UCSD-AML1 (cell line): Measurements from ENCODE around the gene CMC1.
"Not testable (repeated sequence)": the region's sequence is repeated elsewhere in the genome, so short reads cannot be mapped to it uniquely, and the experiment has no call there.

ENCODE experiments used
- DNase-seq: peaks from one replicate; lab custom pipeline; 2025; ENCODE audit not compliant: unreplicated experiment; lab: John Stamatoyannopoulos, UW

The CMC1 gene

GRCh38 chr3:28241221-28242160 is at the start of gene CMC1:
TSS of gene CMC1 (plus strand) at chr3:28241619. CDS start at chr3:28241794, 175 bp downstream.
- peak; percentile 98 for DNase-seq

GRCh38 chr3:28198161-28198560 is 43.3 kb upstream of the CMC1 start:
- DNase-seq = no peak

GRCh38 chr3:28198974-28199373 is 42.4 kb upstream of the CMC1 start:
- DNase-seq = no peak

DNA sequence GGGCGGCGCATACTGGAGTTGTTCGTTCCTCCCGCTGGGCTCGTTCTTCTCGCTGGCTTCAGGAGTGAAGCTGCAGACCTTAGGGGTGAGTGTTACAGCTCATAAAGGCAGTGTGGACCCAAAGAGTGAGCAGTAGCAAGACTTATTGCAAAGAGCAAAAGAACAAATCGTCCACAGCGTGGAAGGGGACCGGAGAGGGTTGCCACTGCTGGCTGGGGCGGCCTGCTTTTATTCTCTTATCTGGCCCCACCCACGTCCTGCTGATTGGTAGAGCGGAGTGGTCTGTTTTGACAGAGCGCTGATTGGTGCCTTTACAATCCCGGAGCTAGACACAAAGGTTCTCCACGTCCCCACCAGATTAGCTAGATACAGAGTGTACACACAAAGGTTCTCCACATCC is 41.8 kb upstream of the CMC1 start:
- not testable (repeated sequence) for DNase-seq

DNA sequence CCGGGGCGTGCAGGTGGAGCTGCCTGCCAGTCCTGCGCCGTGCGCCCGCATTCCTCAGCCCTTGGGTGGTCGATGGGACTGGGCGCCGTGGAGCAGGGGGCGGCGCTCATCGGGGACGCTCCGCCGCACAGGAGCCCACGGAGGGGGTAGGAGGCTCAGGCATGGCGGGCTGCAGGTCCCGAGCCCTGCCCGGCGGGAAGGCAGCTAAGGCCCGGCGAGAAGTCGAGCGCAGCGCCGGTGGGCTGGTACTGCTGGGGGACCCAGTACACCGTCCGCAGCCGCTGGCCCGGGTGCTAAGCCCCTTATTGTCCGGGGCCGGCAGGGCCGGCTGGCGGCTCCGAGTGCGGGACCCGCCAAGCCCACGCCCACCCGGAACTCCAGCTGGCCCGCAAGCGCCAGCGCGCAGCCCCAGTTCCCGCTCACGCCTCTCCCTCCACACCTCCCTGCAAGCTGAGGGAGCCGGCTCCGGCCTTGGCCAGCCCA is 41.0 kb upstream of the CMC1 start:
- DNase-seq = not testable (repeated sequence)

DNA sequence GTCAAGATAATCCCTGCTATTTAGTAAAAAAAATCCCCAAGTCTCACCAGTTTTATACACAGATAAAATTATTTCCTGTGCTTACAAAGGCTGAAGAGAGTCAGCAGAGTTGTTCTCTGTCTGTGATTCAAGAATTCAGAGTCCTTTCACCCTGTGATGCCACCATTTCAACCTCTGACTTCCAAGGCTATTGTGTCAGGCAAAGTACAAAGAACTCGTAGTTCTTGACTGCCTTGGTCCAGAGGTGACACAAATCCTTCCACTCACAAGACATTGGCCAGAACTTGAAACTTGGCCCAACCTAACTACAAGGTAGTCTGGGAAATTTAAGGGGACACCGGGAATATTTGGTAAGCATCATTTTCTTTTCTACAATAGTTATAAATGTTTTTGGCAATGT is 34.9 kb upstream of the CMC1 start:
- DNase-seq = no peak

DNA sequence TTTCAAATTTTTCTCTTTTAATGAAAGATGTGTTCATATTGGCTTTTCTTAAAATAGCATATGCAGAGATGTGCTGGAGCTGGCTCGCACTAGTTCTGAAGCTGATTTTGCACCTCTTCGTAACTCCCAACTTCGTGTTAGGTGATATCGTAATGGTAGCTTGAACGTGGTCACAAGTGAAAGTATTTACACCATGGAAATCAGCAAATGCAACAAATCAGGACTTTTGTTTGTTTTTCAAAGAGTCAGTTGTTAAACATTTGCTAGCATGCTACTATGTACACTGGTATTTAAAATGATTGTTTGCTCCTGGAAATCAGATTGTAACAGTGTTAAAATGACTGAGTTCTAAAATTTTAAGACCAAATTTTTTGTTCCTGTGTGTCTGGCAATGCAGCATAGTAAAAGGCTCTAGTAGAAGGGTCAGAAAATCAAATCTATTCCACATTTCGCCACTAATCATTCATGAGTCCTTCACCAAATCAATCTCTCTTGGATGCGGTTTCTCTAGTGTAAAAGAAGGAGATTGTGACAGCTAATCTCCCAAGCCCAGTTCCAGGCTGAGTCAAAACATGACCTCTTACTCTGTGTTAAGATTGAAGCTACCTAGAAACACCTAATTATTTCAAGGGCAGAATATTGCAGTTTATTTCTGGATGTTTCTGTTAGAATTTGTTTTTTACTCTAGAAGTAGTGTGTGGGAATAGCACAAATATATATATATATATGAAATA is 34.3 kb upstream of the CMC1 start:
- no peak for DNase-seq

GRCh38 chr3:28210968-28211713 is 30.3 kb upstream of the CMC1 start:
- no peak for DNase-seq

- DNase-seq = no peak
These were observed 28.7 kb upstream of the CMC1 start for GRCh38 chr3:28212681-28213080.

DNA sequence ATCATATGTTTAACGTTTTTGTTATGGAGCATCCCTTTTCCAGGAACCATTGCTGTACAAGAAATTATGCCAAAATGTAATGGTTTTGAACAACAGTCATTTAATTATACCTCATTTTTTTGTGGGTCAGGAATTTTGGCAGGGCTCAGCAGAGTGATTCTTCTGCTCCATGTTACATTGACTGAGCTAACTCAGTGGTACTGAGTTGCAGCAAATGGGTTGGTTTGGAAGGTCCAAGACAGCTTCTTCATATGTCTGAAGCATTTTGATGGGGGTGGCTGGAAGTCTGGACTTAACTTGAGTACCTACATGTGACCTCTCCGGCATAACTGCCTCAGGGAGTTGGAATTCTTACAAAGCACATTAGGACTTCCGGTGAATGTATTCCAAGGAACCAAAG is 26.0 kb upstream of the CMC1 start:
- no peak for DNase-seq

GRCh38 chr3:28218071-28218916 is 23.1 kb upstream of the CMC1 start:
- DNase-seq = no peak

- DNase-seq = no peak
These were observed 22.6 kb upstream of the CMC1 start for GRCh38 chr3:28218917-28219198.

DNA sequence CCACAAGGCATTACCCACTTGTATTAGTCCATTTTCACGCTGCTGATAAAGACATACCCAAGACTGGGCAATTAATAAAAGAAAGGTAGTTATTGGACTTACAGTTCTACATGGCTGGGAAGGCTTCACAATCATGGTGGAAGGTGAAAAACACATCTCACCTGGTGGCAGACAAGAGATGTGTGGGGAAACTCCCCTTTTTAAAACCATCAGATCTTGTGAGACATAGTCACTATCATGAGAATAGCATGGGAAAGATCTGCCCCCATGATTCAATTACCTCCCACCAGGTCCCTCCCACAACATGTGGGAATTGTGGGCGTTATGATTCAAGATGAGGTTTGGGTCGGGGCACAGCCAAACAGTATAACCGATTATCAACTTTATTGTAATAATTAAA is 17.0 kb upstream of the CMC1 start:
- no peak for DNase-seq

DNA sequence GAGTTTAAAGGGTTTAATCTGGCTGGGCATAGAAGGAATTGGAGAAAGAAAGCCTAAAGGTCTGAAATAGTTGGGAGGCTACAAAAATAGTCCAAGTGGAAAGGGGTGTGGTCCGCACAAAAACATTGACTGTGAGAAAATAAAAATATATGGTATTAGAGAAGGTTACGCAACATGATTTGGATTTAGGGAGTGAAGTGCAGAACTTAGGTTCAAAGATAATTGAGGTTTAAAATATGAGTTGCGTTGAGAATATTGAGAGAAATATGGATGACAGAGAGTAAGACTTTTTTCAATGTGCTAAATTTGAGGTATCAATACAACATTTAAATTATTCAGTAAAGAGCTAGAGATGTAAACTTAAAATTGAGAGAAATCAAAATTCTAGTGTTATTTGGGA is 15.4 kb upstream of the CMC1 start:
- DNase-seq = no peak

DNA sequence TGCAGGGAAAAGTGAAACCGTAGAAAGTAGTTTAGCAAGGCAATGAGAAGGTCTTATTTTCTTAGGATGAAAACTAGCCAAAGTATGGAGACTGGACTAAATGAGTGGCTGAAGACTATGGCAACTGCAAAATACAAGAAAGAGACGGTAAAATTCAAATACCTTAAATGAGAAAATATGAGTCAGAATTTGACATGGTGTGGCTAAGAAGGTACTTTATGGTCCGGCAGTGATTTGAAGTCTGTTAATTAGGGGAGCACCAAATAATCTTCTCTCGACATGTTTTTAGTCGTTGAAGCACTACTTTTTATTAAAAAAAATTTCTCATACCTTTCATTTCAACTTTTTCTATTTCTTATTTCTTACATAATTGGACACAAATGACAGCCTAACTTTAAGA is 12.8 kb upstream of the CMC1 start:
- no peak for DNase-seq

DNA sequence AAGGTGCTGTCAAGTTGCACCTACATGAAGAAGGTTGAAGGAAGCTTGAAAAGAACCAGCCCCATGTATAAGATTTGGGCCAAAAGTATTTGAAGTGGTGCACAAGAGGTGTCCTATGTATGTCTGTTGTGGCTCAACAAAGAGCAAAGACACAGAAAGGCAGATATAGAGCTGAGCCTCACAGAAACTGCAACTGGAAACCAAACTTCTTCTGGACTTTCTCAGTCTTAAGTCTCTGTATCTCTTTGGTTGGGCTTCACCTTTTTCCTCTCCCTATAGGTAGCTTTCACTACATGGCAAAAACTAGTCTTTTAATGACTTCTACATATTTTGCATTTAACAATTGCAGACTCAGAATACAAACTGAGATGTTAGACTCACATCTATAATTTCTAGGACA is 8.8 kb upstream of the CMC1 start:
- no peak for DNase-seq

- no peak for DNase-seq
These were observed 7.0 kb upstream of the CMC1 start for GRCh38 chr3:28234454-28234853.

DNA sequence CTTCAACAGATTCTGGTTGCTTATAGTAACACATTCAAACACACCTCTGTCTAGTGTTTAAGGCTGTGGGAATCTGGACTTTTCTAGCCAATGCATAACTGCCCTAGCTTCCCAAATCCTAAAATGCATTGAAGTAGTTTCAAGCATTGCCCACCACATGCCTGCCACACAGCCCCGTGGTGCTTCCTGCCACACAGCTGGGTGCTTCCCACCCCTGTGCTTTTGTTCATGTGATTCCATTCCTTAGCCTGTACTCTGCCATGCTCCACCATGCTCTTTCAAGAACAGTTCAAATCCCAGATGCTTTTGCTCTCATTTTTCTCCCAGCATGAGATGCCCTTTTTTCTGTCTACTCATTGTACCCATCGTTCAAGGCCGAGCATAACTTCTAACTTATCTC is 2.3 kb upstream of the CMC1 start:
- no peak for DNase-seq

- DNase-seq = no peak
These were observed 978 bp upstream of the CMC1 start for GRCh38 chr3:28240441-28240840.

DNA sequence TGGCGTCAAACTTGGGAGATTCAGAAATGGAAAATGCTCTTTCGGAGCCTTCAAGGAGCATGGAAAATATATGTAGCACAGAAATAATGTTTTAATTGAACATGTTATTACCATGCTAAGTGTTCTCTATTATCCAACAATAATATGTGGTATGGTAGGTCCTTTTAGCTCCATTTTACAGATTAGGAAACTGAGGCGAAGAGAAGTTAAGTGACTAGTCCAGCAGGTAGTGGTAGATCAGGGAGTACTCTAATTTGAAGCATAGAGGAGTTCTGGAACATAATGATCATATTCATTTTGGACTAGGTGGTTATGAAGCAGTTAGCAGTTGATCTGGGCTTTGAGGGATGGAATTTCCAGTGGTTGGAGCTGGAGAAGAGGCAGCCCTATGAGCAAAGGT is 1.1 kb downstream of the CMC1 start:
- no peak for DNase-seq
